Transverse colon (tissue), 4 donors: ENCODE results near the gene TMEM72.

Experiments used
- CTCF ChIP-seq, 5 experiments: fragments of 200-600 bp in 3 of 5; fragments of 450-650 bp in 2 of 5; sonication (generic) in 3 of 5; IDR thresholded peaks; 1 replicate in 2 of 5; 2 replicates in 3 of 5; pipeline ENCODE4 v1.5.1; 2016 to 2017; ENCODE audit warnings: antibody characterized with exemption in 5 of 5, inconsistent platforms in 3 of 5, mild to moderate bottlenecking in 2 of 5, moderate library complexity in 1 of 5
- EP300 ChIP-seq: sonication (generic); formaldehyde crosslinking; IDR thresholded peaks from one replicate; pipeline ENCODE4 v1.6.1; 2017; ENCODE audit warnings: antibody characterized with exemption, low read depth
- POLR2AphosphoS5 ChIP-seq, 3 donors: sonication (generic); formaldehyde crosslinking; IDR thresholded peaks; one replicate each; pipeline ENCODE4 v1.6.1; 2016; ENCODE audit warnings: antibody characterized with exemption in 3 of 3

- TF ChIP-seq CTCF (IDR thresholded peaks at IDR 0.05) (no peak), EP300 (no peak), POLR2AphosphoS5 (IDR thresholded peaks at IDR 0.05) (no peak)
These were observed 54.5 kb downstream of the TMEM72 start for GRCh38 chr10:44965651-44966097.
